ENCODE results near the gene NPHS1.

The NPHS1 gene

DNA sequence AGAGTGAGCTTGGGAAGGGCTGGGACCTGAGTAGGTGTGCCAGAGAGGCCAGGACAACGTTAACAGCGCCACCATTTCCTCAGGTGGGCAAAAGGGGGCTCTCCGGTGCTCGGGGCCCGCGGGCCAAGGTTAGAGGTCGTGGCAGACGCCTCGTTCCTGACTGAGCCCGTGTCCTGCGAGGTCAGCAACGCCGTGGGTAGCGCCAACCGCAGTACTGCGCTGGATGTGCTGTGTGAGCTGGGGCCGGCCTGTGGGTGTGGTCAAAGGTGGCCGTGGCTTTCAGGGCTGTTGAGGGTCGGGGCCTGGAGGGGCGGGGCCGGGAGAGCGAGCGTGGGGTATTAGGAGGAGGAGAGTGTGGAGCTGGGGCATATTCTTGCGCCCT, 8.1 kb upstream of the NPHS1 start:
- in situ Hi-C loops (cut with HindIII; ENCODE audit: low sequenced_read_pairs): no loop called here
- no peak overlapping the region for H3K4me3 ChIP-seq (ENCODE audit: low read depth, low read length)
- no peak for DNase-seq (ENCODE audit: low read depth)
- TF ChIP-seq, protein P1, sequence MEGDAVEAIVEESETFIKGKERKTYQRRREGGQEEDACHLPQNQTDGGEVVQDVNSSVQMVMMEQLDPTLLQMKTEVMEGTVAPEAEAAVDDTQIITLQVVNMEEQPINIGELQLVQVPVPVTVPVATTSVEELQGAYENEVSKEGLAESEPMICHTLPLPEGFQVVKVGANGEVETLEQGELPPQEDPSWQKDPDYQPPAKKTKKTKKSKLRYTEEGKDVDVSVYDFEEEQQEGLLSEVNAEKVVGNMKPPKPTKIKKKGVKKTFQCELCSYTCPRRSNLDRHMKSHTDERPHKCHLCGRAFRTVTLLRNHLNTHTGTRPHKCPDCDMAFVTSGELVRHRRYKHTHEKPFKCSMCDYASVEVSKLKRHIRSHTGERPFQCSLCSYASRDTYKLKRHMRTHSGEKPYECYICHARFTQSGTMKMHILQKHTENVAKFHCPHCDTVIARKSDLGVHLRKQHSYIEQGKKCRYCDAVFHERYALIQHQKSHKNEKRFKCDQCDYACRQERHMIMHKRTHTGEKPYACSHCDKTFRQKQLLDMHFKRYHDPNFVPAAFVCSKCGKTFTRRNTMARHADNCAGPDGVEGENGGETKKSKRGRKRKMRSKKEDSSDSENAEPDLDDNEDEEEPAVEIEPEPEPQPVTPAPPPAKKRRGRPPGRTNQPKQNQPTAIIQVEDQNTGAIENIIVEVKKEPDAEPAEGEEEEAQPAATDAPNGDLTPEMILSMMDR (IDR thresholded peaks at IDR 0.05; ENCODE audit: low read depth, low read length, missing control alignments): no peak

DNA sequence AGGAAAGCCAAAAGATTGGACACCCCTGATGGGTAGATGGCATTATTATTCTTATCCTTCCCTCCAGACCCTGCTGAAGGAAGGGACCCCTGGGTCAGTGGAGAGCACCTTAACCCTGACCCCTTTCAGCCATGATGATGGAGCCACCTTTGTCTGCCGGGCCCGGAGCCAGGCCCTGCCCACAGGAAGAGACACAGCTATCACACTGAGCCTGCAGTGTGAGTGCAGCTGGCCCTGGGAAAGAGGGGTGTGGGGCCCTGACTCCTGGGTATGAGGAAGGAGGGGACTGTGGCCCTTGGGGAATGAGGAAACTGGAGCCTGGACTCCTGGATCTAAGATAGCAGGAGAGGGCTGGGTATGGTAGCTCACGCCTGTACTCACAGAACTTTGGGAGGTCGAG, 7.1 kb upstream of the NPHS1 start:
- H3K4me3 ChIP-seq (ENCODE audit: low read depth, low read length): no peak overlapping the region
- TF ChIP-seq, protein P1 (IDR thresholded peaks at IDR 0.05; ENCODE audit: low read depth, low read length, missing control alignments): no peak
- no peak for DNase-seq (ENCODE audit: low read depth)
- in situ Hi-C loops (cut with HindIII; ENCODE audit: low sequenced_read_pairs): no loop called here

DNA sequence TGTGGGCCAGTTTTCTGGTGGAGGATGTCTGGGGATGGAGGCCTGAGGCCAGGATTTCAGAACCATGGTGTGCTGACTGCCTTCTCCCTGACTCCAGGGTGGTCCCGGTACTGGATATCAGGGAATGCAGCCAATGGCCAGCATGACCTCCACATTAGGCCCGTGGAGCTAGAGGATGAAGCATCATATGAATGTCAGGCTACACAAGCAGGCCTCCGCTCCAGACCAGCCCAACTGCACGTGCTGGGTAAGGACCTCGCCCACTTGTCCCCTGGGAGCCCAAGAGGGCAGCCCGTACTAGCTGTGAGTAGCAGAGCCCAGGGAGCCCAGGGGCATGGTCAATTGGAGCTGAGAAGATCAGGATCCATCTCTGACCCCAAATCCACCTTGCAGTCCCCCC, 6.0 kb upstream of the NPHS1 start:
- no peak for DNase-seq (ENCODE audit: low read depth)
- H3K4me3 ChIP-seq (ENCODE audit: low read depth, low read length): no peak overlapping the region
- TF ChIP-seq, protein P1 (IDR thresholded peaks at IDR 0.05; ENCODE audit: low read depth, low read length, missing control alignments): no peak
- in situ Hi-C loops (cut with HindIII; ENCODE audit: low sequenced_read_pairs): no loop called here

GRCh38 chr19:35856546-35857149, 4.3 kb upstream of the NPHS1 start, which contains the start of gene KIRREL2:
TSS of gene KIRREL2 (plus strand) at chr19:35856911. CDS start at chr19:35857120, 209 bp downstream.
- TF ChIP-seq, protein P1 (IDR thresholded peaks at IDR 0.05; ENCODE audit: low read depth, low read length, missing control alignments): no peak
- in situ Hi-C loops (cut with HindIII; ENCODE audit: low sequenced_read_pairs): no loop called here
- H3K4me3 ChIP-seq (ENCODE audit: low read depth, low read length): peak within 1 kb of the TSS; percentile 38
- DNase-seq (ENCODE audit: low read depth): no peak

GRCh38 chr19:35853038-35853756, 893 bp upstream of the NPHS1 start:
- TF ChIP-seq, protein P1 (IDR thresholded peaks at IDR 0.05; ENCODE audit: low read depth, low read length, missing control alignments): no peak
- DNase-seq (ENCODE audit: low read depth): no peak
- in situ Hi-C loops (cut with HindIII; ENCODE audit: low sequenced_read_pairs): loop anchor here (5.0 kb wide), 1 partner anchor 49 kb away; the partner anchor contains the start of genes HCST and NFKBID
- H3K4me3 ChIP-seq (ENCODE audit: low read depth, low read length): no peak overlapping the region

DNA sequence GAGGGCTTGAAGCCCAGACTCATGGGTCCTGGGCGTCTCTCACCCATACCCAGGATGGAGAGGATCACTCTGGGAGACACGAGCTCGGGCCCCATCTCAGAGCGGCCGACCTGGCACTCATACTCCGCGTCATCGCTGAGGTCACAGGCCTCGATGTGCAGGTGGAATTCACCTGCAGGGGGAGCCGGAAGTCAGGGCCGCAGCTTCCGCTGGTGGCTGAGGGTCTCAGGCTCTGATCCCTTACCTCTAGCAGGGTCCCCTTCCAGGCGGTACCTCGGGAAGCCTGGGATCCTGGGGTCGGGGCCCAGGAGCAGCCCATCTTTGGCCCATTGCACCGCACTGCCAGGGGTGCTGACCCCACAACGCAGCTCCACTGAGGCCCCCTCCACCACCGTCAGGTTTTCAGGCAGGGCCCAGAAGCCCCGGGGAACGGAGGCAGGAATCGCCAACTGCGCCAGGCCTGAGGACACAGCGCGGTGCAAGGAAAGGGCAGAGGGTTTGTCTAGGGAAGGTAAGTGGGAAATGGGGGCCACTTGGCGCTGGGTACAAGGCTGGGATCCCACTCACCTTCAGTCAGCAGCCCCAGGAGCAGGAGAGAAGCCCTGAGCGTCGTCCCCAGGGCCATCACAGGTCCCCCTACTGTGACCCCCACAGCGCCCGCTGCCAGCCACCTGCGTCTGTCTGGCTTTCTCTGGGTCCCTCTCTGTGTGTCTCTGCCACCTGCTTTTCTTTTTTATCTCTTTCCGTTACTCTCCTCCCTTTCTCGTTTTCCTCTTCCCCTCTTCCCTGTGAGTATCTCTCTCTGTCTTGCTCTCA, 883 bp downstream of the NPHS1 start:
- DNase-seq (ENCODE audit: low read depth): no peak
- no peak overlapping the region for H3K4me3 ChIP-seq (ENCODE audit: low read depth, low read length)
- TF ChIP-seq, protein P1 (IDR thresholded peaks at IDR 0.05; ENCODE audit: low read depth, low read length, missing control alignments): peak; percentile 23
- in situ Hi-C loops (cut with HindIII; ENCODE audit: low sequenced_read_pairs): loop anchor here (5.0 kb wide), 1 partner anchor 51 kb away; the partner anchor contains the start of genes HCST and NFKBID
